GM12878 (cell line): ENCODE measurements around the gene YKT6. TPM values are rescaled to one million over a fixed set of nuclear protein-coding genes. Genes with fewer than 3 reads are reported as not detected.
"Not testable (repeated sequence)": the region's sequence is repeated elsewhere in the genome, so short reads cannot be mapped to it uniquely, and the experiment has no call there.

Experiments
- ATAC-seq: fragments of 200-7000 bp; cut with Tn5 transposase; 3 replicates; pipeline ENCODE4 v1.9.1; 2020; ENCODE audit warnings: mild to moderate bottlenecking, moderate library complexity
- BruUV-seq: library from RNA; stranded (reverse); fragments of 400-500 nt; replicated peaks from 2 replicates; lab custom pipeline; 2021; lab: Mats Ljungman, UMichigan
- CTCF ChIA-PET: fragments of 300-600 bp; sonication (Branson Sonifier 250); formaldehyde crosslinking; extraction: SDS; loops from one replicate; lab custom pipeline; 2021; ENCODE audit warnings: inconsistent platforms; lab: Yijun Ruan, JAX
- POLR2A ChIA-PET: fragments of 350-600 bp; formaldehyde crosslinking; extraction: SDS; loops from one replicate; lab custom pipeline; 2021; ENCODE audit warnings: inconsistent platforms; lab: Charles Lee
- RAD21 ChIA-PET: fragments of 300-600 bp; sonication (Branson Sonifier 250); formaldehyde crosslinking; loops from one replicate; lab custom pipeline; 2023; ENCODE audit warnings: antibody characterized with exemption; ENCODE audit not compliant: unreplicated experiment; lab: Charles Lee
- SMC1A ChIA-PET: fragments of 300-600 bp; sonication (Branson Sonifier 250); formaldehyde crosslinking; loops from one replicate; lab custom pipeline; 2023; ENCODE audit not compliant: unreplicated experiment, uncharacterized antibody; lab: Charles Lee
- DNase-seq: peaks from one replicate; pipeline ENCODE4 v3.0.0-alpha.2; 2011; ENCODE audit warnings: low read depth, low spot score
- FAIRE-seq: peaks from 3 replicates; lab custom pipeline; 2011; peaks lifted over from hg19 to GRCh38; lab: Jason Lieb, UNC
- H2AFZ ChIP-seq: 2 replicates; pipeline ENCODE4 v1.6.0; 2011; ENCODE audit warnings: low read depth, low read length, control low read depth; ENCODE audit not compliant: control insufficient read depth
- H3K27ac ChIP-seq: 2 replicates; pipeline ENCODE4 v1.5.1; 2011; ENCODE audit warnings: control low read depth; ENCODE audit not compliant: control insufficient read depth, insufficient read depth
- H3K27me3 ChIP-seq, 2 experiments: replicated peaks in 1 of 2; 2 replicates each; pipeline versions ENCODE4 v1.6.0 to v1.6.1; 2011; ENCODE audit warnings: low read length in 1 of 2; ENCODE audit not compliant: control insufficient read depth in 2 of 2, insufficient read depth in 2 of 2
- H3K36me3 ChIP-seq, 2 experiments: 2 replicates each; pipeline ENCODE4 v1.5.1; 2011; ENCODE audit warnings: low read length in 1 of 2; ENCODE audit not compliant: control insufficient read depth in 2 of 2, insufficient read depth in 2 of 2
- H3K4me1 ChIP-seq: 2 replicates; pipeline ENCODE4 v1.6.1; 2011; ENCODE audit warnings: mild to moderate bottlenecking, low read length, moderate library complexity, mixed read lengths; ENCODE audit not compliant: control insufficient read depth, insufficient read depth
- H3K4me2 ChIP-seq: 2 replicates; pipeline ENCODE4 v1.6.0; 2011; ENCODE audit warnings: control low read depth; ENCODE audit not compliant: control insufficient read depth, insufficient read depth
- H3K4me3 ChIP-seq: fragments of 200-600 bp; sonication (generic); 2 replicates; pipeline ENCODE4 v1.5.1; 2016
- H3K79me2 ChIP-seq: 2 replicates; pipeline ENCODE4 v1.6.0; 2011; ENCODE audit warnings: low read length; ENCODE audit not compliant: control insufficient read depth, insufficient read depth
- H3K9ac ChIP-seq: 2 replicates; pipeline ENCODE4 v1.8.0; 2011; ENCODE audit warnings: low read length, control low read depth, mixed read lengths; ENCODE audit not compliant: control insufficient read depth, insufficient read depth
- H3K9me3 ChIP-seq: replicated peaks from 3 replicates; pipeline ENCODE4 v1.5.1; 2011; ENCODE audit warnings: mild to moderate bottlenecking, low read length; ENCODE audit not compliant: control insufficient read depth, insufficient read depth
- H4K20me1 ChIP-seq: 2 replicates; pipeline ENCODE4 v1.6.0; 2011; ENCODE audit not compliant: control insufficient read depth, insufficient read depth
- CEBPB ChIP-seq, 2 experiments: fragments of 150-350 bp in 1 of 2; IDR thresholded peaks; 2 replicates each; pipeline ENCODE4 v1.6.1; 2012 to 2014; ENCODE audit warnings: low read depth in 2 of 2, low read length in 2 of 2, borderline replicate concordance in 1 of 2, inconsistent platforms in 1 of 2
- JUNB ChIP-seq: IDR thresholded peaks from 2 replicates; pipeline ENCODE4 v1.6.1; 2016; ENCODE audit warnings: antibody characterized with exemption, mild to moderate bottlenecking
- WGBS: methylation state at CpG from one replicate; pipeline ENCODE4 v1.1.6; 2016; ENCODE audit warnings: low lambda C conversion rate; ENCODE audit not compliant: insufficient replicate concordance, insufficient coverage; ENCODE audit errors: missing lambda C conversion rate; 5-methylcytosine and 5-hydroxymethylcytosine counted together
- in situ Hi-C: fragments of 300-500 bp; cut with MboI; formaldehyde crosslinking; loops from 9 replicates; pipeline ENCODE4 v1.14.3; 2018; ENCODE audit warnings: mixed read lengths
- intact Hi-C: fragments of 100-400 bp; cut with micrococcal nuclease; formaldehyde crosslinking; loops from one replicate; pipeline ENCODE4 v1.14.2; 2022; ENCODE audit not compliant: unreplicated experiment
- polyA plus RNA-seq, 11 experiments: library from polyadenylated mRNA; depleted of rRNA in 4 of 11; unstranded in 6 of 11; stranded (reverse) in 5 of 11; fragments of >200 nt; fragmentation: Nextera tagmentation in 4 of 11; fragmentation: Illumina TruSeq in 1 of 11; extraction: Ambion mirVana in 4 of 11; extraction: Trizol in 1 of 11; gene quantifications; 1 replicate in 1 of 11; 2 replicates in 10 of 11; pipeline versions ENCODE4 v1.2.1 to v1.2.3, GENCODE V29; 2011 to 2016; ENCODE audit warnings: inconsistent platforms in 2 of 11, missing spikeins in 2 of 11, low read depth in 1 of 11
- total RNA-seq, 4 experiments: library from RNA; depleted of rRNA in 3 of 4; stranded (reverse); fragments of >200 nt in 3 of 4; fragmentation: Illumina TruSeq in 1 of 4; extraction: Trizol in 1 of 4; gene quantifications; 2 replicates each; pipeline versions ENCODE4 v1.2.1 to v1.2.3, GENCODE V29; 2013 to 2021
- TF ChIP-seq, protein P1 (sequence below): fragments of 450-650 bp; conservative IDR thresholded peaks from 2 replicates; pipeline ENCODE4 v1.6.1; 2017; ENCODE audit warnings: mild to moderate bottlenecking, moderate library complexity
- TF ChIP-seq, protein P2 (sequence below): fragments of 450-650 bp; IDR thresholded peaks from 2 replicates; pipeline ENCODE4 v1.6.1; 2016; ENCODE audit warnings: mild to moderate bottlenecking

The YKT6 gene
- total and polyA plus RNA-seq, 10 of the 15 experiments (the other 5 are each of a cell fraction or from before 2014, with no cell fraction given), result 1.7 to 95.2 (median 70.5) TPM

DNA sequence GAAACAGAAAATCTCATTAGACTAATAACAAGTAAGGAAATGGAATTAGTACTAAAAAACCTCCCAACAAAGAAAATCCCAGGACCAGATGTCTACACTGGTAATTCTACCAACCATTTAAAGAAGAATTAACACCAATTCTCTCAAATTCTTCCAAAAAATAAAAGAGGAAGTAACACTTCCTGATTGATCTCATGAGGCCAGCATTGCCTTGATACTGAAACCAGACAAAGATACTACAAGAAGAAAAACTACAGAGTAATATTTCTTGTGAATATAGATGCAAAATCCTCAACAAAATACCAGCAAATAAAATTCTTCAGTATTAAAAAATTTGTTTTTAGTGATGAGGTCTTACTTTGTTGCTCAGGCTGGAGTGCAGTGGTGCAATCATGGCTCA lies 32.9 kb upstream of the YKT6 start:
- Histone ChIP-seq H4K20me1 (no peaks in the 10 kb centered on the region), H3K9ac (no peak overlapping the region), H3K9me3 (no peaks in the 10 kb centered on the region), H3K4me2 (no peak overlapping the region), H3K27ac (no peak overlapping the region), H3K4me3 (no peak overlapping the region), H3K27me3 (no peaks in the 10 kb centered on the region; a peak in 1 of 4 replicates), H3K4me1 (no peaks in the 10 kb centered on the region), H2AFZ (no peak overlapping the region), H3K79me2 (no peaks in the 10 kb centered on the region), H3K36me3 (no peaks in the 10 kb centered on the region)
- intact Hi-C loops (no loop called here), in situ Hi-C loops (no loop called here)
- ChIA-PET CTCF (no interaction called here), RAD21 (no interaction called here), SMC1A (no interaction called here), POLR2A (no interaction called here)
- DNase-seq (no peak), ATAC-seq (peak; percentile 80), FAIRE-seq (no peak)
- TF ChIP-seq JUNB (no peak), CEBPB (IDR thresholded peaks at IDR 0.05; ENCODE audit: borderline replicate concordance in 1 of 2, low read depth in 2 of 2, low read length in 2 of 2) (no peak)
- TF ChIP-seq, protein P1, sequence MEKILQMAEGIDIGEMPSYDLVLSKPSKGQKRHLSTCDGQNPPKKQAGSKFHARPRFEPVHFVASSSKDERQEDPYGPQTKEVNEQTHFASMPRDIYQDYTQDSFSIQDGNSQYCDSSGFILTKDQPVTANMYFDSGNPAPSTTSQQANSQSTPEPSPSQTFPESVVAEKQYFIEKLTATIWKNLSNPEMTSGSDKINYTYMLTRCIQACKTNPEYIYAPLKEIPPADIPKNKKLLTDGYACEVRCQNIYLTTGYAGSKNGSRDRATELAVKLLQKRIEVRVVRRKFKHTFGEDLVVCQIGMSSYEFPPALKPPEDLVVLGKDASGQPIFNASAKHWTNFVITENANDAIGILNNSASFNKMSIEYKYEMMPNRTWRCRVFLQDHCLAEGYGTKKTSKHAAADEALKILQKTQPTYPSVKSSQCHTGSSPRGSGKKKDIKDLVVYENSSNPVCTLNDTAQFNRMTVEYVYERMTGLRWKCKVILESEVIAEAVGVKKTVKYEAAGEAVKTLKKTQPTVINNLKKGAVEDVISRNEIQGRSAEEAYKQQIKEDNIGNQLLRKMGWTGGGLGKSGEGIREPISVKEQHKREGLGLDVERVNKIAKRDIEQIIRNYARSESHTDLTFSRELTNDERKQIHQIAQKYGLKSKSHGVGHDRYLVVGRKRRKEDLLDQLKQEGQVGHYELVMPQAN, result no peak
- TF ChIP-seq, protein P2, sequence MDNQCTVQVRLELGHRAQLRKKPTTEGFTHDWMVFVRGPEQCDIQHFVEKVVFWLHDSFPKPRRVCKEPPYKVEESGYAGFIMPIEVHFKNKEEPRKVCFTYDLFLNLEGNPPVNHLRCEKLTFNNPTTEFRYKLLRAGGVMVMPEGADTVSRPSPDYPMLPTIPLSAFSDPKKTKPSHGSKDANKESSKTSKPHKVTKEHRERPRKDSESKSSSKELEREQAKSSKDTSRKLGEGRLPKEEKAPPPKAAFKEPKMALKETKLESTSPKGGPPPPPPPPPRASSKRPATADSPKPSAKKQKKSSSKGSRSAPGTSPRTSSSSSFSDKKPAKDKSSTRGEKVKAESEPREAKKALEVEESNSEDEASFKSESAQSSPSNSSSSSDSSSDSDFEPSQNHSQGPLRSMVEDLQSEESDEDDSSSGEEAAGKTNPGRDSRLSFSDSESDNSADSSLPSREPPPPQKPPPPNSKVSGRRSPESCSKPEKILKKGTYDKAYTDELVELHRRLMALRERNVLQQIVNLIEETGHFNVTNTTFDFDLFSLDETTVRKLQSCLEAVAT, result no peak
- no TSS peak for BruUV-seq

DNA sequence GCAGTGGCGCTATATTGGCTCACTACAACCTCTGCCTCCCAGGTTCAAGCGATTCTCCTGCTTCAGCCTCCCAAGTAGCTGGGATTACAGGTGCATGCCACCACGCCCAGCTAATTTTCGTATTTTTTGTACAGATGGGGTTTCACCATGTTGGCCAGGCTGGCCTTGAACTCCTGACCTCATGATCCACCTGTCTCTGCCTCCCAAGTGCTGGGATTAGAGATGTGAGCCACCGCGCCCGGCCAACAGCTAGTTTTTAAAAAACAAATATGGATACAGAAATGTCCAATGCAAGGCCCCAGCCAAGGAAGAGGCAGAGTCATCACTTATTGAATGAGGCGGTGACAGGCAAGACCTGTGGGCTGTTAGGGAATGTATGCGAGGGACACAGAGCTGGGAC lies 28.9 kb upstream of the YKT6 start:
- H2AFZ ChIP-seq, H3K4me3 ChIP-seq, H3K4me2 ChIP-seq, POLR2A ChIA-PET, H3K36me3 ChIP-seq, H3K27me3 ChIP-seq, FAIRE-seq, SMC1A ChIA-PET, intact Hi-C loops, H3K27ac ChIP-seq, RAD21 ChIA-PET, H3K9me3 ChIP-seq, BruUV-seq, H3K79me2 ChIP-seq, H3K9ac ChIP-seq, DNase-seq, H4K20me1 ChIP-seq, H3K4me1 ChIP-seq, ATAC-seq, in situ Hi-C loops, CTCF ChIA-PET: not testable (repeated sequence)
- 64% methylated on average over 9 of the region's 9 CpGs for WGBS
